Endothelial cell of umbilical vein (primary cell): ENCODE data around the gene ANXA2R. TPM values are rescaled to one million over a fixed set of nuclear protein-coding genes. Genes with fewer than 3 reads are reported as not detected.

ENCODE experiments used
- BruUV-seq: library from RNA; stranded (reverse); fragments of 400-500 nt; replicated peaks from 2 replicates; lab custom pipeline; 2021; lab: Mats Ljungman, UMichigan
- CTCF ChIA-PET: fragments of 300-600, 350-600 bp; sonication (Branson Sonifier 250); formaldehyde crosslinking; loops from one replicate; lab custom pipeline; 2021; ENCODE audit warnings: antibody characterized with exemption, inconsistent platforms; lab: Charles Lee
- POLR2A ChIA-PET: fragments of 300-600, 350-600 bp; sonication (Branson Sonifier 250); formaldehyde crosslinking; loops from one replicate; lab custom pipeline; 2021; ENCODE audit warnings: antibody characterized with exemption, inconsistent platforms; lab: Charles Lee
- DNase-seq: peaks from one replicate; pipeline ENCODE4 v3.0.0-alpha.2; 2011; ENCODE audit warnings: low read depth, low spot score
- FAIRE-seq: peaks from 2 replicates; lab custom pipeline; 2011; peaks lifted over from hg19 to GRCh38; lab: Jason Lieb, UNC
- H2AFZ ChIP-seq: 2 replicates; pipeline ENCODE4 v1.6.0; 2012; ENCODE audit warnings: low read depth, low read length, control low read depth, inconsistent platforms
- H3K27ac ChIP-seq: 2 replicates; pipeline ENCODE4 v1.5.1; 2011; ENCODE audit warnings: low read depth, mild to moderate bottlenecking, control low read depth, low read length, moderate library complexity; ENCODE audit not compliant: insufficient read depth
- H3K27me3 ChIP-seq, 2 experiments: 2 replicates each; pipeline versions ENCODE4 v1.6.0 to v1.6.1; 2011; ENCODE audit warnings: low read length in 2 of 2, mixed read lengths in 1 of 2; ENCODE audit not compliant: control insufficient read depth in 2 of 2, insufficient read depth in 2 of 2
- H3K36me3 ChIP-seq, 2 experiments: 2 replicates in 1 of 2; 3 replicates in 1 of 2; pipeline ENCODE4 v1.5.1; 2011; ENCODE audit warnings: low read length in 2 of 2, mild to moderate bottlenecking in 1 of 2, moderate library complexity in 1 of 2; ENCODE audit not compliant: control insufficient read depth in 2 of 2, insufficient read depth in 2 of 2; ENCODE audit errors: extremely low read depth in 1 of 2
- H3K4me1 ChIP-seq: 3 replicates; pipeline ENCODE4 v1.5.1; 2011; ENCODE audit warnings: mild to moderate bottlenecking, low read length; ENCODE audit not compliant: control insufficient read depth, insufficient read depth; ENCODE audit errors: extremely low read depth
- H3K4me2 ChIP-seq: 2 replicates; pipeline ENCODE4 v1.6.1; 2011; ENCODE audit warnings: low read length, control low read depth, mixed read lengths; ENCODE audit not compliant: insufficient read depth
- H3K4me3 ChIP-seq, 3 experiments: fragments of 200-600 bp in 1 of 3; sonication (generic), shearing (Covaris generic) in 1 of 3; replicated peaks in 1 of 3; 2 replicates each; pipeline ENCODE4 v1.5.1; 2011 to 2016; ENCODE audit warnings: control low read depth in 3 of 3, low read length in 3 of 3, mild to moderate bottlenecking in 2 of 3, inconsistent platforms in 1 of 3, low read depth in 1 of 3, moderate library complexity in 1 of 3; ENCODE audit not compliant: insufficient read depth in 1 of 3
- H3K79me2 ChIP-seq: 2 replicates; pipeline ENCODE4 v1.6.0; 2012; ENCODE audit warnings: low read length, inconsistent platforms; ENCODE audit not compliant: control insufficient read depth, insufficient read depth
- H3K9ac ChIP-seq: replicated peaks from 2 replicates; pipeline ENCODE3; 2011; ENCODE audit warnings: low read length, control low read depth; ENCODE audit not compliant: insufficient read depth; ENCODE audit errors: extremely low read depth
- H3K9me1 ChIP-seq: replicated peaks from 3 replicates; pipeline ENCODE4 v1.6.0; 2011; ENCODE audit warnings: mild to moderate bottlenecking, low read length; ENCODE audit not compliant: control insufficient read depth, insufficient read depth; ENCODE audit errors: extremely low read depth
- H3K9me3 ChIP-seq: replicated peaks from 2 replicates; pipeline ENCODE4 v1.5.1; 2012; ENCODE audit warnings: low read length, inconsistent platforms; ENCODE audit not compliant: control insufficient read depth, insufficient read depth
- H4K20me1 ChIP-seq: replicated peaks from 2 replicates; pipeline ENCODE3; 2011; ENCODE audit warnings: mild to moderate bottlenecking, low read length; ENCODE audit not compliant: control insufficient read depth, insufficient read depth; ENCODE audit errors: extremely low read depth
- EZH2 ChIP-seq: IDR thresholded peaks from 2 replicates; pipeline ENCODE4 v1.6.1; 2012; ENCODE audit warnings: borderline replicate concordance, low read depth, mild to moderate bottlenecking, moderate library complexity, low read length, inconsistent platforms; ENCODE audit not compliant: severe bottlenecking
- FOS ChIP-seq: IDR thresholded peaks from 2 replicates; pipeline ENCODE4 v1.6.1; 2011; ENCODE audit warnings: mild to moderate bottlenecking, low read length, moderate library complexity, borderline replicate concordance; ENCODE audit not compliant: insufficient read depth
- GATA2 ChIP-seq: IDR thresholded peaks from 2 replicates; pipeline ENCODE4 v1.7.0; 2011; ENCODE audit warnings: low read depth, mild to moderate bottlenecking, moderate library complexity, mixed read lengths, low read length; ENCODE audit not compliant: insufficient read length, insufficient read depth
- JUN ChIP-seq: IDR thresholded peaks from 2 replicates; pipeline ENCODE4 v1.6.1; 2011; ENCODE audit warnings: borderline replicate concordance, low read depth; ENCODE audit not compliant: insufficient read length, insufficient read depth
- MYC ChIP-seq: IDR thresholded peaks from one replicate; pipeline ENCODE4 v1.6.1; 2011; ENCODE audit warnings: mild to moderate bottlenecking, low read depth, low read length
- POLR2A ChIP-seq: IDR thresholded peaks from 2 replicates; pipeline ENCODE4 v1.6.1; 2012; ENCODE audit warnings: low read depth, mild to moderate bottlenecking, control low read depth, low read length
- POLR2AphosphoS5 ChIP-seq: IDR thresholded peaks from 2 replicates; pipeline ENCODE4 v1.6.1; 2012; ENCODE audit warnings: low read depth, mild to moderate bottlenecking, control low read depth, low read length, moderate library complexity; ENCODE audit not compliant: insufficient read depth
- dilution Hi-C: fragments of 300-500 bp; cut with MboI; formaldehyde crosslinking; loops from one replicate; pipeline ENCODE4 v1.15.0; 2019; ENCODE audit warnings: low sequenced_read_pairs; ENCODE audit not compliant: extremely low pct_ligation_motif_present
- intact Hi-C: fragments of 100-400 bp; cut with micrococcal nuclease; formaldehyde crosslinking; loops from one replicate; pipeline ENCODE4 v1.10.0; 2022
- polyA plus RNA-seq, 4 experiments: library from polyadenylated mRNA; depleted of rRNA in 3 of 4; stranded (reverse) in 3 of 4; unstranded in 1 of 4; fragments of >200 nt; gene quantifications; 2 replicates each; pipeline versions ENCODE4 v1.2.1 to v1.2.3, GENCODE V29; 2011 to 2012; ENCODE audit warnings: missing spikeins in 1 of 4
- total RNA-seq: library from RNA; stranded (reverse); gene quantifications from 2 replicates; pipeline ENCODE4 v1.2.3, GENCODE V29; 2021
- TF ChIP-seq, protein P1 (sequence below): IDR thresholded peaks from 2 replicates; pipeline ENCODE4 v1.6.1; 2011; ENCODE audit not compliant: insufficient read depth, insufficient read length
- TF ChIP-seq, protein P2 (sequence below), 2 donors: IDR thresholded peaks; 1 replicate in 1 of 2; 2 replicates in 1 of 2; pipeline ENCODE4 v1.5.1; 2011; ENCODE audit warnings: low read length in 2 of 2, mild to moderate bottlenecking in 2 of 2, moderate library complexity in 2 of 2, control low read depth in 1 of 2, inconsistent platforms in 1 of 2, low read depth in 1 of 2; ENCODE audit not compliant: insufficient read depth in 1 of 2; ENCODE audit errors: extremely low read depth in 1 of 2

The ANXA2R gene
- total and polyA plus RNA-seq, 2 donors (not counting 3 experiments of a cell fraction or from before 2014, with no cell fraction given) = 6.6 to 10.4 TPM

DNA sequence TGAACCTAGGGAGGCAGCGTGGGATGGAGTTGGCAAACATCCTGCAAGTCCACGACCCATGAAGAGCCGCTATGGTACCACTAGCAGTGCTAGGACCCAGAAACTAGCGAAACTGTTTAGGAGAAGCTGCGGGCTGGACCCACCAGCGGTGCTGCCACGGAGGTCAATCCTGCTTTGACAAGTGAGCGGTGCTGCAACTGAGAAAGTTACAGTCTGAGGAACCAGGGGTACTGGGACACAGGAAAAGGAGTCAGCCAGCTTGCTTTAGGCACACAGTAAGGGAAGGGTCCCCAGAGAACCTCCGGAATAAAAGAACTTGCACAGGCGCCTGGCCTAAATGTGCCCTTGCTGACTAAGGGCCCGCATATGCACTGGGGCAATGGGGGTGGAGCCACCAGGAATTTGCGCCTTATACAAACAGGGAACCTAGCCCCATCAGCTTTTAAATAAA, 23.6 kb upstream of the ANXA2R start:
- H3K36me3 ChIP-seq = no peaks in the 10 kb centered on the region
- peak overlapping the region; percentile 14 for H3K4me2 ChIP-seq
- H3K27ac ChIP-seq = peak overlapping the region; percentile 67
- DNase-seq (peak; percentile 4), FAIRE-seq (no peak)
- H3K27me3 ChIP-seq = no peaks in the 10 kb centered on the region
- peaks cover 35% of the 10 kb centered on the region for H3K79me2 ChIP-seq
- no peaks in the 10 kb centered on the region for H3K9me3 ChIP-seq
- ChIA-PET POLR2A (no interaction called here), CTCF (interaction anchor here (1.9 to 3.3 kb wide), 5 partner anchors 21 to 155 kb away, joined by 7 to 63 read pairs (median 18); no protein-coding TSS in a partner anchor)
- H3K9me1 ChIP-seq = no peaks in the 10 kb centered on the region
- dilution Hi-C loops (no loop called here), intact Hi-C loops (loop anchor here (2.0 kb wide), 1 partner anchor 57 kb away; the partner anchor contains the start of gene ZNF131)
- no peak for TF ChIP-seq GATA2
- no peak for TF ChIP-seq JUN
- TF ChIP-seq POLR2AphosphoS5 = no peak
- TF ChIP-seq POLR2A = no peak
- TF ChIP-seq, protein P1, sequence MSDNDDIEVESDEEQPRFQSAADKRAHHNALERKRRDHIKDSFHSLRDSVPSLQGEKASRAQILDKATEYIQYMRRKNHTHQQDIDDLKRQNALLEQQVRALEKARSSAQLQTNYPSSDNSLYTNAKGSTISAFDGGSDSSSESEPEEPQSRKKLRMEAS = no peak
- no peak for TF ChIP-seq MYC
- H4K20me1 ChIP-seq = no peaks in the 10 kb centered on the region
- no TSS peak for BruUV-seq
- H2AFZ ChIP-seq = no peak overlapping the region
- peaks cover 17% of the 10 kb centered on the region for H3K4me1 ChIP-seq
- H3K9ac ChIP-seq = peak overlapping the region; percentile 64
- H3K4me3 ChIP-seq = no peak overlapping the region

DNA sequence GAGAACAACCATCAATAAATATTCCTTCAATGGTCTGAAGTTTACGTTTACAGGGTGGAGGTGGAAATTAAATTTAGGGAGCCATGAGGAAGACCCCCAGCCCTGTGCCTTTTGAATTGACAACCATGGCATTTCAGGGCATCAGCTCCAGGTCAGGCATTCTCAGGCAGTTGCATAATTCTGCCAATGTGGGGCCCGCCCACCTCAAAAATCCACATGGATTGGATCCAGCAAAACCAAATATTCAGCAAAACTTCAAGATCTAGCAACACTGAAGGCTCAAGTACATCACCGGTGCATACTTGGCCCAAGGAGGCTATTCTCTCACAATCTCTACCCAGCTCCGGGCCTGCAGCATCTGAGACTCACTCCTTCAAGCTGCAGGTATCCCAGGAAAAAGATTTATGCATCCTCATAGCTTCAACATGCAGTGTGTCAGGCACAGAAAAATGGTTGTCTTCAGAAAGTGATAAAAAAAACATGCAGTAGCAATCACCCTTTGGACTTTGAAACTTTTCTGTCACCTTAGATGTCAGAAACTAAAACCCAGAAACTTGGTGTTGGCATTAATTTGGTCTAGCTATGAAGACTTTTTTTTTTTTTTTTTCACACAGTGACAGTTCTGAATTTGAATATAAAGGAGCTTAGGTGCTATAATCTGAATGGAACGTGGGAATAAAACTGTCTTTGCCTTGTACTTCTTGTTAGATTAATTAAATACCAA, 21.4 kb upstream of the ANXA2R start:
- no TSS peak for BruUV-seq
- no peak overlapping the region for H2AFZ ChIP-seq
- TF ChIP-seq, protein P2, sequence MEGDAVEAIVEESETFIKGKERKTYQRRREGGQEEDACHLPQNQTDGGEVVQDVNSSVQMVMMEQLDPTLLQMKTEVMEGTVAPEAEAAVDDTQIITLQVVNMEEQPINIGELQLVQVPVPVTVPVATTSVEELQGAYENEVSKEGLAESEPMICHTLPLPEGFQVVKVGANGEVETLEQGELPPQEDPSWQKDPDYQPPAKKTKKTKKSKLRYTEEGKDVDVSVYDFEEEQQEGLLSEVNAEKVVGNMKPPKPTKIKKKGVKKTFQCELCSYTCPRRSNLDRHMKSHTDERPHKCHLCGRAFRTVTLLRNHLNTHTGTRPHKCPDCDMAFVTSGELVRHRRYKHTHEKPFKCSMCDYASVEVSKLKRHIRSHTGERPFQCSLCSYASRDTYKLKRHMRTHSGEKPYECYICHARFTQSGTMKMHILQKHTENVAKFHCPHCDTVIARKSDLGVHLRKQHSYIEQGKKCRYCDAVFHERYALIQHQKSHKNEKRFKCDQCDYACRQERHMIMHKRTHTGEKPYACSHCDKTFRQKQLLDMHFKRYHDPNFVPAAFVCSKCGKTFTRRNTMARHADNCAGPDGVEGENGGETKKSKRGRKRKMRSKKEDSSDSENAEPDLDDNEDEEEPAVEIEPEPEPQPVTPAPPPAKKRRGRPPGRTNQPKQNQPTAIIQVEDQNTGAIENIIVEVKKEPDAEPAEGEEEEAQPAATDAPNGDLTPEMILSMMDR (IDR thresholded peaks at IDR 0.05; ENCODE audit: extremely low read depth in 1 of 2, insufficient read depth in 1 of 2, low read depth in 1 of 2, low read length in 2 of 2) = no peak
- no peak for TF ChIP-seq POLR2AphosphoS5
- no peak for TF ChIP-seq POLR2A
- TF ChIP-seq, protein P1 = no peak
- no peak for TF ChIP-seq EZH2
- no peak for TF ChIP-seq GATA2
- no peak for TF ChIP-seq FOS
- TF ChIP-seq JUN = no peak
- TF ChIP-seq MYC = no peak
- CTCF ChIA-PET = interaction anchor here (0.5 to 2.0 kb wide), 4 partner anchors 8 to 153 kb away, joined by 3 to 12 read pairs (median 5); no protein-coding TSS in a partner anchor
- H3K79me2 ChIP-seq = peaks cover 16% of the 10 kb centered on the region
- peaks cover 5% of the 10 kb centered on the region for H3K4me1 ChIP-seq
- no peak overlapping the region for H3K4me2 ChIP-seq
- no peaks in the 10 kb centered on the region for H3K9me1 ChIP-seq
- intact Hi-C loops = no loop called here
- no peaks in the 10 kb centered on the region for H3K36me3 ChIP-seq
- H3K27me3 ChIP-seq = no peaks in the 10 kb centered on the region
- no peaks in the 10 kb centered on the region for H4K20me1 ChIP-seq
- FAIRE-seq (no peak), DNase-seq (no peak)
- no peak overlapping the region for H3K27ac ChIP-seq
- H3K4me3 ChIP-seq = no peak overlapping the region
- dilution Hi-C loops = no loop called here
- POLR2A ChIA-PET = no interaction called here
- no peak overlapping the region for H3K9ac ChIP-seq
- no peaks in the 10 kb centered on the region for H3K9me3 ChIP-seq
